ENCODE results near the gene CTNND2. TPM values are rescaled to one million over a fixed set of nuclear protein-coding genes. Genes with fewer than 3 reads are reported as not detected.

CTNND2 gene
- total RNA-seq, 4 donors from 2014 or later: 0.18 to 14.9 (median 0.47) TPM; not detected in 1

DNA sequence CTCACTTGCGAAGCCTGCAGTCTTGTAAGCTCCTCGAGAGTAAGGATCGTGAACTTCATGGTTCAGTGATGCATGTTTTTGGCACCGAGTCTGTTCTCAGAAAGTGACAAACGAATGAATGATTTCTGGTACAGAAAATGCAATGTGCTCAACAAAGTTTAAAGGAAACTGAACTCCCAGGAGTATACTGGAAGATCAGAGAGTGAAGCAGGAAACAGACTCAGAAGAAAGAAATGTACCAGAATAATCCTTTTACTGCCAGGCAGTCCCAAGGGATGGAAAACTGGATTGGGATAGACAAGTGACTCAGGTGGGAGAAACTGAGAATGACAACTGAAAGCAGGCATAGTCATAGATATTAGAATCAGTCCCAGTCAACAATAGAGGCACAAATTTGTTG lies 420.6 kb downstream of the CTNND2 start:
- Histone ChIP-seq H3K27ac (no peak overlapping the region), H3K4me3 (no peak overlapping the region), H3K36me3 (no peaks in the 10 kb centered on the region), H3K4me1 (no peaks in the 10 kb centered on the region), H3K27me3 (no peaks in the 10 kb centered on the region), H3K9me3 (no peaks in the 10 kb centered on the region)
- DNase-seq: no peak
- TF ChIP-seq, protein P1, sequence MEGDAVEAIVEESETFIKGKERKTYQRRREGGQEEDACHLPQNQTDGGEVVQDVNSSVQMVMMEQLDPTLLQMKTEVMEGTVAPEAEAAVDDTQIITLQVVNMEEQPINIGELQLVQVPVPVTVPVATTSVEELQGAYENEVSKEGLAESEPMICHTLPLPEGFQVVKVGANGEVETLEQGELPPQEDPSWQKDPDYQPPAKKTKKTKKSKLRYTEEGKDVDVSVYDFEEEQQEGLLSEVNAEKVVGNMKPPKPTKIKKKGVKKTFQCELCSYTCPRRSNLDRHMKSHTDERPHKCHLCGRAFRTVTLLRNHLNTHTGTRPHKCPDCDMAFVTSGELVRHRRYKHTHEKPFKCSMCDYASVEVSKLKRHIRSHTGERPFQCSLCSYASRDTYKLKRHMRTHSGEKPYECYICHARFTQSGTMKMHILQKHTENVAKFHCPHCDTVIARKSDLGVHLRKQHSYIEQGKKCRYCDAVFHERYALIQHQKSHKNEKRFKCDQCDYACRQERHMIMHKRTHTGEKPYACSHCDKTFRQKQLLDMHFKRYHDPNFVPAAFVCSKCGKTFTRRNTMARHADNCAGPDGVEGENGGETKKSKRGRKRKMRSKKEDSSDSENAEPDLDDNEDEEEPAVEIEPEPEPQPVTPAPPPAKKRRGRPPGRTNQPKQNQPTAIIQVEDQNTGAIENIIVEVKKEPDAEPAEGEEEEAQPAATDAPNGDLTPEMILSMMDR (IDR thresholded peaks at IDR 0.05): no peak
- no peak for TF ChIP-seq POLR2A (IDR thresholded peaks at IDR 0.05)

DNA sequence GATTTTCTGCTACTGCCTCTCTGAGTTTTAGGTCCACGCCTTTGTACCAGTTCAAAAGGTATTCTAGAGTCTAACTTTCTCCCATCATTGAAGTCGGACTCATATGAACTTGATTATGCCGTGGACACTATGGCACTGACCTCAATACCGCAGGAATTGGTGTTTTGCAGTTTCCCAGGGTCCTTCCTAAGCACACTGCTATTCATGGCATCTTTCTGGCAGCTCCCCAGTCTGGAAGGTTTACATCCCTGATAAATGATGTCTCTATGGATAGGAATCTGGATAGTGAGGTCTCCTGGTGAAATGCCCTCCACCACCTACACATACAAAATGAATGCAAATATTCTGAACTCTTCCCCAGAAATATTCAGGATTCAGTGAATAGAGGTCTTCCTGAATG lies 422.2 kb downstream of the CTNND2 start:
- H3K9me3 ChIP-seq: no peaks in the 10 kb centered on the region
- no peaks in the 10 kb centered on the region for H3K27me3 ChIP-seq
- H3K4me3 ChIP-seq: no peak overlapping the region
- H3K36me3 ChIP-seq: no peaks in the 10 kb centered on the region
- DNase-seq: no peak
- no peaks in the 10 kb centered on the region for H3K4me1 ChIP-seq
- H3K27ac ChIP-seq: no peak overlapping the region
- no peak for TF ChIP-seq POLR2A (IDR thresholded peaks at IDR 0.05)
- TF ChIP-seq, protein P1 (IDR thresholded peaks at IDR 0.05): no peak

DNA sequence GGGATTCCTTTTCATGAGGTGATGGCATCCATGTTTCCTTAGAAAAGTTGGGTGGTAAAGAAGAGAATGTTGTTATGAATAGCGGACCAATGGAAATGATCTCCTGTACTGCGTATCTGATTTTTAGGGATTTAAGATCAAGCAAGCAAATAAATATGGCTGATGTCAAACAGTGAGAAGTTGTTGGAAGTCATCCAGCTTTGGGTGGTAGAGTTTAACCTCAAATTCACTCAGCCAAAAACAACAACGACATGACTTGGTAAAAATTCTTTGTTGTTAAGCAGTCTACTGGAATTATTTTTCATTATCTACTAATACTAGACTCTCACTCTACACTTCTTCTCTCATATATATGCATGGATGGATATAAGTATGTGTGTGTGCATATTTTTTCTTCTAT lies 426.5 kb downstream of the CTNND2 start:
- DNase-seq: no peak
- no peak overlapping the region for H3K4me3 ChIP-seq
- no peaks in the 10 kb centered on the region for H3K9me3 ChIP-seq
- TF ChIP-seq, protein P1 (IDR thresholded peaks at IDR 0.05): no peak
- TF ChIP-seq POLR2A (IDR thresholded peaks at IDR 0.05): no peak
- no peaks in the 10 kb centered on the region for H3K36me3 ChIP-seq
- H3K27ac ChIP-seq: no peak overlapping the region
- H3K4me1 ChIP-seq: no peaks in the 10 kb centered on the region
- H3K27me3 ChIP-seq: no peaks in the 10 kb centered on the region

DNA sequence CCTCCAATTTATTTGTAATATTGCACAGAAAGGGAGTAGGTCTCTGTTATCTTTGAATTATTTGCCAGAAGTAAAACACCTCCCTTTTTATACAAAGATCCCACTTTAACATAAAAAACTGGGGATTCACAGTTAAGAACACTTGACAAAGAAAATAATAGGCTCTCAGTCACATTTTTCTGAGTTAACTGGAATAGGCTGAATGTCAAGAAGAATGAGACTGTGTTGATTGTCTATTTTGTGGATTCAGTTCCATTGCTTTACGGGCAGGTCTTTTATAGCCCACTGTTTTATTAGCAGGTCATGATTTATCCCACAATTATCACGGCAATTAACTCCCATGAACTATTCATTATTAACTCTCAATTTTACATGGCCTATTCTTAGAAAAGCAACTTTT lies 427.4 kb downstream of the CTNND2 start:
- Histone ChIP-seq H3K4me1 (no peaks in the 10 kb centered on the region), H3K27ac (no peak overlapping the region), H3K4me3 (no peak overlapping the region), H3K36me3 (no peaks in the 10 kb centered on the region), H3K9me3 (no peaks in the 10 kb centered on the region), H3K27me3 (no peaks in the 10 kb centered on the region)
- TF ChIP-seq, protein P1 (IDR thresholded peaks at IDR 0.05): no peak
- TF ChIP-seq POLR2A (IDR thresholded peaks at IDR 0.05): no peak
- no peak for DNase-seq

DNA sequence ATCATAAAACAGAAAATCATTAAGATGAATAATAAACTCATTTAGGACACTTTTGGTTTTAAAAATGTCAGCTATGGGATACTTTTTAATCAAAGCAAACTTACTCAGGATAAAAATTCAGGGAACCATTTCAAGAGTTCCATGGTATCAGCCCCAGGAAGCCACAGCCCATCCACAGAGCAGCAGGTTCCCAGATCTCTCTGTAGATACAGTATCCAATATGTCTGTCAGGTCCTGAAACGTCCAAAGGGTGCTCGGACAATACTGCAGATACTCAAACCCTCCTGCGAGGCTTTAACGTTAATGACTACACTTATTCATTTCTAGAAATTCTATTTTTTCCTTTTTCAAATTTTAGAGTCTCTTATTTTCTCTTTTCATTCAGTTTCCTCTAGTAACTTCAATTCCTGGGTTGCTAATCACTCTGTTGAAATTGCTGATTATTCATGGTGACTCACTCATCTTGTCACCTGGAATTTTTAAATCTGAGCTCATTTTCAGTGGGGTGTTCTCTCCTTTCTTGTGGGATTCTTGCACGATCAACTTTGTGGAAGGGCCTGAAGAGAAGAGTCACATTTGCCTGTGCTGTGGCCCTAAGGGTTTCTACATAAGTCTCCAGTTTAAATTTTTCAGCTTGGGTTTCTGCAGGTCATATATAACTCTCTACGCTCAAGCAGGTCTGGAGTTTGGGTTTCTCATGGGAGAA lies 435.8 kb downstream of the CTNND2 start:
- no peaks in the 10 kb centered on the region for H3K36me3 ChIP-seq
- no peak overlapping the region for H3K27ac ChIP-seq
- no peak for DNase-seq
- no peak overlapping the region for H3K4me3 ChIP-seq
- TF ChIP-seq POLR2A (IDR thresholded peaks at IDR 0.05): no peak
- TF ChIP-seq, protein P1 (IDR thresholded peaks at IDR 0.05): no peak
- H3K4me1 ChIP-seq: no peaks in the 10 kb centered on the region
- no peaks in the 10 kb centered on the region for H3K27me3 ChIP-seq
- no peaks in the 10 kb centered on the region for H3K9me3 ChIP-seq

All from Peyer's patch (tissue), 4 donors.